Astrocyte of the hippocampus (primary cell): ENCODE measurements around the gene RNF121.

Experiments used
- DNase-seq: peaks from one replicate; pipeline ENCODE4 v3.0.0; 2011; ENCODE audit warnings: low read depth, low spot score

RNF121 gene

GRCh38 chr11:71987521-71987920 is 58.7 kb downstream of the RNF121 start:
- DNase-seq, result no peak

GRCh38 chr11:71988050-71988449 is 59.2 kb downstream of the RNF121 start:
- DNase-seq, result peak; percentile 73

DNA sequence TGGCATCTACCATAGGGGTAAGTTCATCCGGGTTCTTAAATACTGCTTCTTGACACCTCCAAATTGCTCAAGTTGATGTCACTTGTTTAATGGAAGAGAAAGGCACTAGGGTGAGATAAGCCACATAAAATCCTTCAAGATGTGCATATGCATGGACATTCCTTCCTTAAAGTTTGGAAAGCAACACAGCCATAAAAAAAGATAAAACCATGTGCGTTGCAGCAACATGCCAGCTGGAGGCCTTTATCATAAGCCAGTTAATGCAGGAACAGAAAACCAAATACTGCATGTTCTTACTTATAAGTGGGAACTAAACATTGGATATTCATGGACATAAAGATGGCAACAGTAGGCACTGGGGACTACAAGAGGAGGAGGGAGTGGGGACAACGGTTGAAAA is 61.9 kb downstream of the RNF121 start:
- DNase-seq, result no peak

DNA sequence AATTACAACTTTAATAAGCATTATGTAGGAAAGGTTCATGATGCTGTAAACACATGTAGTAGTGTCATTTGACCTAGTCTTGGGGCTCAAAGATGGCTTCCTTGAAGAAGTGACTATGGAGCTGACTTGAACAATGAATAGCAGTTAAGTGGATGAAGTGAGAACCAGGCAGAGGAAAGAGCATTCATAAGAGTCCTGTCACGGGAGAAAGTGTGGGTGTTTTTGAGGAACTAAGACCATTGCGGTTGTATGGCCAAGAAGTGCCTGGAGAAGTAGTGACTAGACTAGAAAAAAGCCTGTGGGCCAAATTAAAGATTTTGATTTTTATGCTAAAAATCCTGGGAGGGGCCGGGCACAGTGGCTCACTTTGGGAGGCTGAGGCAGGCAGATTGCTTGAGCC is 62.6 kb downstream of the RNF121 start:
- no peak for DNase-seq

DNA sequence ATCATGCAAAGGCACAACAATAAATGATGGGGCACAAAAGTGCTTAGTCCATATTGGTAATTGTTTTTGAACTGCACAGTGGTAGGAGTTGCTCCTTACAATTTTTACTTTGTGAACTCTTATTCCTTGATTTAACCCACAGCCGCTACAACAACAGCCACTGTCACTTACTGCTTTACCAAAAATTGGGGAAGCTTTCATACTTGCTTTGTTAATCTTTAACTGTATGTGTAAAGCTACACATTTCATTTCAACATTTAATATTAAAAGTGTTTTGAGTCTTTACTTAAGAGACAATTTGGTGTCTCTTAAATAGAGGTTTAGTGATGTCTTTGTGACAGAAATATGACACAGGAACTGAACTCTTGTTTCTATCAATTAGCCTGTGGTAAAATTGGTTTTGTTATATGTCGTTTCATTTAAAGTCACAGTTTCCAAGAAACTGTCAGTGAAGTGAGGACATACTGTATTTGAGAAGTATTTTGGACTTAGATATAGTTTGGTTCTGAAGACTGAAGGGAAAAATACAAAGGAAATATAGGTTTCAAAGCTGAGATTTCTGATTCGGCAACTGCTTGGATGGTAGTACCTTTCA is 63.4 kb downstream of the RNF121 start:
- no peak for DNase-seq

GRCh38 chr11:71994786-71995185 is 65.9 kb downstream of the RNF121 start:
- DNase-seq, result no peak

- no peak for DNase-seq
Measured at GRCh38 chr11:71995726-71996291, 67.0 kb downstream of the RNF121 start.

GRCh38 chr11:71996517-71996916 is 67.7 kb downstream of the RNF121 start:
- no peak for DNase-seq

DNA sequence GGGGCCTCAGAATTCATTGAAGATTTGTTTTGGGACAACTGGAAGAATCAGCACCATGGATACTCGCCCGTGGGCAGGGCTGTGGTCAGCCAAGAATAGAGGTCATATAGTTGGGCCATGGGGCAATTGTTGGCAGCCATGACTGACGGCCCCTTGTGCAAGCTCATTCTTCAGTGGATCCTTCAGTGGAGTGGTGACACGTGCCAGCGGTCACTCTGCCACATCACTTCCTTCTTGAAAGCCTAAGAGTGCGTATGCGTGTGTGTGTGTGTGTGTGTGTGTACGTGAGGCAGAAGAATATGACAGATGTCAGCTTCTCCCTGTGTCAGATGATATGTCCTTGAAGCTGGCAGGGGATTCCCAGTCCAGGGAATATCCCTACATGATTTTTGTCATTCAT is 68.1 kb downstream of the RNF121 start:
- no peak for DNase-seq

DNA sequence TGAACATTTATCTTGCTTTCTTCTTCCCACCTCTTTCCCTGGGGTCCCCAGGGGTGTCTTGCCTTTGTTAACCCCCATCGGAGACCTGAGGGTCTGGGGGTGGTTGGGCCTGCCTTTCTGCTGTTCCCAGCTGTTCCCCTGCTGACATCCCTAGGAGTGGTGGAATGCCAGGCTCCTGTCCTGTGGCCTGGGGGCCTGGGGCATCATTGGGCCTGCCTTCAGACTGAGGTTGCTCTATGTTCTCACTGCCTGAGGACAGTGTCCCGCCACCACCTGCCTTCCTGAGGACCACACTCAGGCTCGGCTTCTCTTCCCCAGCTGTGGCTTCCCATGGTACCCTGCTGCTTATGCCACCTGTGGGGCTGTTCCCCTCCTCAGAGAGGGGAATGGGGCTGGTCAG is 68.7 kb downstream of the RNF121 start:
- no peak for DNase-seq

DNA sequence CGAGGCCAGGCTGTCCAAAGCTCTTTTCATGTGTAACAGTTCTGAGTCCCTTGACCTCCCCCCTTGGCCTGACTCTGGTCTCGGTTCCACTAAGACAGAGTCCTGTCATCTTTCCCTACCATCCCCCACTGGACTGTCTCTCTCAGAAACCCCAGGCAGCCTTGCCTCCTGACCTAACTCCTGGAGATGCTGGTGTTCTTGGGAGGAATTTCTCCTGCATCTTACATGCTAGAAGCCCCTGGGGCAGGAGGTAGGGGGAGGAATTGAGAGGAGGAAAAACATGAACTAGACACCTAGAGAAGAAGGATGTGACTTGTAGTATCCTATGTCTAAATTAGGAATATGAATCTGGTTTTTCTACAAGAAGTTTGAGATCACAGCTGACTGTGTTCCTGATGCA is 69.2 kb downstream of the RNF121 start:
- DNase-seq, result no peak

DNA sequence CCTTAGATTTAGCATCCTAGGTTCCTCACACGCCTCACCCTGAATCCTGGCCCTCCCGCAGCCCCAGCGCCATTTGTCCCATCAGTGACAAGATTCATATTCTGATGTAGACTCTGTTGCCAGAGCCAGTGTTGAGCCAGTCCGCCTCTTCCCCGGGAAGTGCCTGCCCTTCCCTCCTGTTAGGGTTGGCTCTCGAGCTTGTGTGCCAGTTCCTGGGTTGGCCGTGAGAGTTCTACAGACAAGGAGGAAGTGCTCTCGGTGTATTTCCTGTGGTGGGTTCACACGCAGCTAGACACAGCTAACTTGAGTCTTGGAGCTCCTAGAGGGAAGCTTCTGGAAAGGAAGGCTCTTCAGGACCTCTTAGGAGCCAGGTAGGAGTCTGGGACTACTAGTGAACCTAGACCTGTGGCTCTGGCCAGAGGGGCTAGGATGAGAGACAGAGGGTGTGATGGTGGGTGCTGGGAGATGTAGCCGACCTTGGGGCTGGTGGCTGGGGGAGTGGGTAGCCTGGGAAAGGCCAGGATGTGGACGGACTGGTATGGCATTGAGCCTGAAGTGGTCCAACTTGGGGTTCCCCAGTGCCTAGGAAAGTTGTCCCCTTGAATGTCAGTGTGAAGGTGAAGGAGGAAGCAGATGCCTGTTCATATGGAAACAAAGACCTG is 69.9 kb downstream of the RNF121 start, which contains the start of gene IL18BP:
Gene IL18BP, plus strand, starts transcription at position 261 of the 662 bp plus-strand sequence. CDS start 1,076 bp downstream, outside the sequence.
- no peak for DNase-seq

- DNase-seq, result peak; percentile 48
Measured at GRCh38 chr11:71999362-71999761, 70.5 kb downstream of the RNF121 start.

DNA sequence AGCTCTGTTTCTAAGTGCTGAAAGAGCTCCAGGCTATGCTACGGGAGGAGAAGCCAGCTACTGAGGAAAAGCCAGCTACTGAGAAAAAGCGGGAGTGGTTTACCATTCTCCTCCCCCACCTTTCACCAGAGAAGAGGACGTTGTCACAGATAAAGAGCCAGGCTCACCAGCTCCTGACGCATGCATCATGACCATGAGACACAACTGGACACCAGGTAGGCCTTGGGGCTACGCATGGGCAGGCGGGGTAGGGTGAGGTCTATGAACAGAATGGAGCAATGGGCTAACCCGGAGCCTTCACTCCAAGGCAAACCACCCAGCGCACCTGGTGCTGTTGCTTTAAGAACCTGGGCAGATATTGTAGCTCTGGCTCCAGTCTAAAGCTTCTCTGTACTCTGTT is 71.0 kb downstream of the RNF121 start:
- no peak for DNase-seq

- DNase-seq, result no peak
Measured at GRCh38 chr11:72000202-72000867, 71.5 kb downstream of the RNF121 start.

GRCh38 chr11:72001285-72001684 is 72.4 kb downstream of the RNF121 start:
- DNase-seq, result no peak

GRCh38 chr11:72001834-72002591 is 73.2 kb downstream of the RNF121 start:
- DNase-seq, result no peak

GRCh38 chr11:72002841-72003775 is 74.3 kb downstream of the RNF121 start:
- no peak for DNase-seq

GRCh38 chr11:72003776-72004171 is 74.9 kb downstream of the RNF121 start:
- no peak for DNase-seq

DNA sequence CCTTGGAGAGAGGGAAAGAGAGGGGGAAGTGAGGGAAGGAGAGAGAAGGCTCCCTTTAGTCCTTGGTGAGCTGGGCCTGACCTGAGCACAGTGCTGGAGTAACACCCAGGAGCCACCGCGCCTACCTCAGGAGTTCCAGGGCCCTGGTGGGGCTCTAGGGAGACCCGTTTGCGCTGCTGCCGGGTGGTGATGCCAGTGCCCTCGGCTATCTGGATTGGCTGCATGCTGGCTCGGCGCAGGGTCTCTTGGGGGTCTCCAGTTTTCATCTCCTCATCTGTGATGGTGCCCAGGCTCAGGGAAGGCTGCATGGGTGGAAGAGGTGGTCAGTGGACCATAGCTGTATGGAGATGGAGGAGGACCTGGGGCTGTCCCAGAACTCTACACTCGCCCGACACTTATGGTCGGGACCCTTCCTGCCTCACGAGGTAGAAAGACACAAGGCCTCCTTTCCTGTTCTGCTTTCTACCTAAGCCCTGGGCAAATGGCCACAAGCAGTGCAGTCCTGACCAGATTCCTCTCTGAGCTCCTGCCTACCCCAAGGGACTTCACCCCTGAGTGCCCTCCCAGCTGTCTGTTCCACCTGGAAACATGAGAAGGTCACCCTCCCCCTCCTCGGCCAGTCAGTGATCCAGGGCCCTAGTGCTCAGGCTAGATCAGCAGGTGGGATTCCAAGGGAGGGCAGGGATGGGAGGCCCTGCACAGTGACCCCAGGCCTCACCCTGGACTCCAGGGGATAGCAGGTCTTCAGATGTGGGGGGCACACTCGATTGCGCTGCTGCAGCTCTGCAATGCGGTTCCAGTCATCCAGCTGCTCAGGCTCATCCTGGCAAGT is 75.9 kb downstream of the RNF121 start:
- DNase-seq, result no peak
